HL-60 (cell line): Measurements from ENCODE around the gene LRRC55.

ENCODE experiments used
- CTCF ChIP-seq: IDR thresholded peaks from one replicate; pipeline ENCODE4 v1.5.1; 2011; ENCODE audit warnings: low read length, control low read depth, inconsistent platforms; ENCODE audit not compliant: insufficient read depth
- GABPA ChIP-seq: IDR thresholded peaks from 2 replicates; pipeline ENCODE4 v1.6.1; 2012; ENCODE audit warnings: low read depth
- POLR2AphosphoS5 ChIP-seq: IDR thresholded peaks from 2 replicates; pipeline ENCODE4 v1.6.1; 2012; ENCODE audit warnings: low read depth
- TF ChIP-seq, protein P1 (sequence below): IDR thresholded peaks from 2 replicates; pipeline ENCODE4 v1.6.1; 2012; ENCODE audit warnings: low read depth; ENCODE audit not compliant: insufficient replicate concordance

DNA sequence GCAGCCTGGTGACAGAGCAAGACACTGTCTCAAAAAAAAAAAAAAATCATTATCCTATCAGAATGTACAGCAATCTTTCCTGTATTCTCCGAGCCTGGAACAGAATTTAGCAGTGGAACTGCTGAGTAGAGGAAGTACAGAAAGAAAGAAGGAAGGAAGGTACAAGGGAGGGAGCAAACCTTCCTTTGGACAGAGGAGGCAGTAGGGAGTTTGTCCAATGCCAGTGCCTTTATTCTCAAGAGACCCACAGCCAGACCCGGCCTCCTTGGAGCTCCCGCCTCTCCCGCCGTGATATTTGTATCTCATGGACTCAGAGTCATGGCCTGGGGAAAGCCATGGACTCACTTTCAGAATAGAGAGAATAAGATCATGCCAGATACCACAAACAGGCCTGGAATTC is 37.7 kb upstream of the LRRC55 start:
- TF ChIP-seq CTCF, result no peak
- no peak for TF ChIP-seq POLR2AphosphoS5
- TF ChIP-seq, protein P1, sequence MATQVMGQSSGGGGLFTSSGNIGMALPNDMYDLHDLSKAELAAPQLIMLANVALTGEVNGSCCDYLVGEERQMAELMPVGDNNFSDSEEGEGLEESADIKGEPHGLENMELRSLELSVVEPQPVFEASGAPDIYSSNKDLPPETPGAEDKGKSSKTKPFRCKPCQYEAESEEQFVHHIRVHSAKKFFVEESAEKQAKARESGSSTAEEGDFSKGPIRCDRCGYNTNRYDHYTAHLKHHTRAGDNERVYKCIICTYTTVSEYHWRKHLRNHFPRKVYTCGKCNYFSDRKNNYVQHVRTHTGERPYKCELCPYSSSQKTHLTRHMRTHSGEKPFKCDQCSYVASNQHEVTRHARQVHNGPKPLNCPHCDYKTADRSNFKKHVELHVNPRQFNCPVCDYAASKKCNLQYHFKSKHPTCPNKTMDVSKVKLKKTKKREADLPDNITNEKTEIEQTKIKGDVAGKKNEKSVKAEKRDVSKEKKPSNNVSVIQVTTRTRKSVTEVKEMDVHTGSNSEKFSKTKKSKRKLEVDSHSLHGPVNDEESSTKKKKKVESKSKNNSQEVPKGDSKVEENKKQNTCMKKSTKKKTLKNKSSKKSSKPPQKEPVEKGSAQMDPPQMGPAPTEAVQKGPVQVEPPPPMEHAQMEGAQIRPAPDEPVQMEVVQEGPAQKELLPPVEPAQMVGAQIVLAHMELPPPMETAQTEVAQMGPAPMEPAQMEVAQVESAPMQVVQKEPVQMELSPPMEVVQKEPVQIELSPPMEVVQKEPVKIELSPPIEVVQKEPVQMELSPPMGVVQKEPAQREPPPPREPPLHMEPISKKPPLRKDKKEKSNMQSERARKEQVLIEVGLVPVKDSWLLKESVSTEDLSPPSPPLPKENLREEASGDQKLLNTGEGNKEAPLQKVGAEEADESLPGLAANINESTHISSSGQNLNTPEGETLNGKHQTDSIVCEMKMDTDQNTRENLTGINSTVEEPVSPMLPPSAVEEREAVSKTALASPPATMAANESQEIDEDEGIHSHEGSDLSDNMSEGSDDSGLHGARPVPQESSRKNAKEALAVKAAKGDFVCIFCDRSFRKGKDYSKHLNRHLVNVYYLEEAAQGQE, result no peak
- TF ChIP-seq GABPA, result no peak
